Stomach (tissue), 9 donors: ENCODE results near the gene LRTM1. TPM values are rescaled to one million over a fixed set of nuclear protein-coding genes. Genes with fewer than 3 reads are reported as not detected.

ENCODE experiments used
- DNase-seq, 2 donors: peaks; one replicate each; pipeline versions ENCODE4 v3.0.0 to v3.0.0-alpha.2; 2013 to 2019
- H3K27ac ChIP-seq, 5 donors: fragments of 200-600 bp in 4 of 5; sonication (generic) in 4 of 5; one replicate each; pipeline ENCODE4 v1.5.1; 2013 to 2019; ENCODE audit warnings: mild to moderate bottlenecking in 1 of 5, moderate library complexity in 1 of 5
- H3K27me3 ChIP-seq, 3 donors: fragments of 200-600 bp; sonication (generic); one replicate each; pipeline ENCODE4 v1.5.1; 2017 to 2019; ENCODE audit warnings: mixed run types in 1 of 3
- H3K36me3 ChIP-seq, 4 donors: fragments of 200-600 bp; sonication (generic); 1 replicate in 3 of 4; 2 replicates in 1 of 4; pipeline ENCODE4 v1.5.1; 2016 to 2019
- H3K4me1 ChIP-seq, 4 donors: fragments of 200-600 bp; sonication (generic); one replicate each; pipeline ENCODE4 v1.5.1; 2016 to 2019
- H3K4me3 ChIP-seq, 4 donors: fragments of 200-600 bp; sonication (generic) in 3 of 4; one replicate each; pipeline ENCODE4 v1.5.1; 2016 to 2019; ENCODE audit warnings: mild to moderate bottlenecking in 1 of 4
- H3K9me3 ChIP-seq, 4 donors: fragments of 200-600 bp; sonication (generic); one replicate each; pipeline ENCODE4 v1.5.1; 2016 to 2019
- EP300 ChIP-seq: sonication (generic); formaldehyde crosslinking; IDR thresholded peaks from one replicate; pipeline ENCODE4 v1.6.1; 2017; ENCODE audit warnings: antibody characterized with exemption
- POLR2A ChIP-seq, 4 donors: fragments of 450-650 bp; IDR thresholded peaks; one replicate each; pipeline ENCODE4 v1.6.1; 2016; ENCODE audit warnings: antibody characterized with exemption in 4 of 4, control low read depth in 2 of 4, mild to moderate bottlenecking in 1 of 4, moderate library complexity in 1 of 4
- POLR2AphosphoS5 ChIP-seq, 3 donors: sonication (generic); formaldehyde crosslinking; IDR thresholded peaks; one replicate each; pipeline ENCODE4 v1.6.1; 2016; ENCODE audit warnings: antibody characterized with exemption in 3 of 3
- WGBS, 5 donors: extraction: QIAGEN DNeasy Blood & Tissue Kit in 3 of 5; methylation state at CpG; one replicate each; pipeline versions ENCODE4 v1.1.5 to v1.1.7; 2013 to 2018; 5-methylcytosine and 5-hydroxymethylcytosine counted together
- intact Hi-C: fragments of 100-400 bp; cut with DNase I; formaldehyde crosslinking; loops from one replicate; pipeline ENCODE4 v1.15.1; 2023; ENCODE audit warnings: low total_unique reads
- polyA plus RNA-seq, 3 donors: library from polyadenylated mRNA; stranded (reverse); fragments of 200-250 nt; gene quantifications; one replicate each; pipeline ENCODE4 v1.2.3, GENCODE V29; 2013
- total RNA-seq, 5 donors: library from RNA; depleted of rRNA; stranded (reverse); fragments of >200 nt; gene quantifications; one replicate each; pipeline versions ENCODE4 v1.1.0 to v1.2.3, GENCODE V29; 2014 to 2016
- TF ChIP-seq, protein P1 (sequence below), 7 experiments: fragments of 450-650 bp in 4 of 7; fragments of 200-600 bp in 3 of 7; sonication (generic) in 3 of 7; IDR thresholded peaks; one replicate each; pipeline ENCODE4 v1.5.1; 2016 to 2019; ENCODE audit warnings: antibody characterized with exemption in 7 of 7, control low read depth in 2 of 7, mild to moderate bottlenecking in 1 of 7
- donor health status: healthy with polysubstance abuse.
- donor health status: Bipolar disorder and iron deficiency.
- donor health status: healthy.

Gene LRTM1
- total and polyA plus RNA-seq, 8 donors: not detected

DNA sequence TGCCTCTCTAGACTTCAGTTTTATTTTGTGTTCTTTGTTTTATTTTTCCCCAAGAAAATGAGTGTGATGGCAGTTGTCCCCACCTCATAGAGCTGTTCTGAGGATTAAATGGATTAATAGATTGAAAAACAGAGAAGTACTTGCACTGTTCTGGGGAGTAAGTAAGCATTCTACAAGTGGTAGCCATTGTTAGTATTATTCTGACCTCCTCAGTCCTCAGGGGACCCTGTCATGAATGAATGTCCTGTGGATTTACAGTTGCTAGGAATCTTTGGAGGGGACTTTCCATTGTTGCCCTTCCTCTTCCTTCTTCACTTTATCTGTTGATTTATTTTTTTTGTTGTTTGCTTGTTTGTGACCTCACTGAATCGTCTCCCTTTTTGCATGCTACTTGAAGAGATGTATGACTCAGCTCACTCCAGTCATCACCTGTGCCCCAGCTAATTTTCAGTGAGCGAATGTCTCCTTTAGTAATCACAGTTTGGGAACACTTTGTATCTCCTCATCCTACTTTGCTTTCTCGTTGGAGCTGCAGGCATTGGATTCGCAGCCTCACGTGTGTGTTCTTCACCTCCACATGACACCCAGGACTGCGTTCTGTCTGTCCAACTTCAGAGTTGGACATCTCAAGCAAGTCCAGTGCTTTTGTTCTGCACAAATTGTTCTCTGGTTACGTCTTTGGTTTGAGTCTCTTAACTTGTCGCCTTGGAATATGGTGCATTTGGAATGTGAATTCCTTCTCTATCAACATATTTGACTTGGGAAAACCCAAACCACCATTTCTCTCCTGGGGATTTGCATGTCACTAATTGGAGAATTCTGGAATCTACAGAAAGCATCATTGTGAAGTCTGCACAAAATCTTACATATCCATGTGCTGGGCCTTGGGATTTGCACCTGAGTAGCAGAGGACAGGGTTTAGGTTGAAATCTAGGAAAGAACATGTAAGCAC lies 54.5 kb downstream of the LRTM1 start:
- Histone ChIP-seq H3K27ac (no peak overlapping the region), H3K36me3 (no peaks in the 10 kb centered on the region), H3K9me3 (no peaks in the 10 kb centered on the region), H3K4me3 (no peak overlapping the region), H3K27me3 (no peaks in the 10 kb centered on the region), H3K4me1 (peaks cover 0 to 4% (median 0%) of the 10 kb centered on the region in 4 donors)
- WGBS, 5 donors: 80 to 84% (median 81%) methylated on average over 8 of the region's 8 CpGs
- TF ChIP-seq POLR2AphosphoS5 (IDR thresholded peaks at IDR 0.05) (no peak), EP300 (no peak), POLR2A (IDR thresholded peaks at IDR 0.05) (no peak)
- TF ChIP-seq, protein P1, sequence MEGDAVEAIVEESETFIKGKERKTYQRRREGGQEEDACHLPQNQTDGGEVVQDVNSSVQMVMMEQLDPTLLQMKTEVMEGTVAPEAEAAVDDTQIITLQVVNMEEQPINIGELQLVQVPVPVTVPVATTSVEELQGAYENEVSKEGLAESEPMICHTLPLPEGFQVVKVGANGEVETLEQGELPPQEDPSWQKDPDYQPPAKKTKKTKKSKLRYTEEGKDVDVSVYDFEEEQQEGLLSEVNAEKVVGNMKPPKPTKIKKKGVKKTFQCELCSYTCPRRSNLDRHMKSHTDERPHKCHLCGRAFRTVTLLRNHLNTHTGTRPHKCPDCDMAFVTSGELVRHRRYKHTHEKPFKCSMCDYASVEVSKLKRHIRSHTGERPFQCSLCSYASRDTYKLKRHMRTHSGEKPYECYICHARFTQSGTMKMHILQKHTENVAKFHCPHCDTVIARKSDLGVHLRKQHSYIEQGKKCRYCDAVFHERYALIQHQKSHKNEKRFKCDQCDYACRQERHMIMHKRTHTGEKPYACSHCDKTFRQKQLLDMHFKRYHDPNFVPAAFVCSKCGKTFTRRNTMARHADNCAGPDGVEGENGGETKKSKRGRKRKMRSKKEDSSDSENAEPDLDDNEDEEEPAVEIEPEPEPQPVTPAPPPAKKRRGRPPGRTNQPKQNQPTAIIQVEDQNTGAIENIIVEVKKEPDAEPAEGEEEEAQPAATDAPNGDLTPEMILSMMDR (IDR thresholded peaks at IDR 0.05): no peak
- intact Hi-C loops: no loop called here
- DNase-seq: no peak

DNA sequence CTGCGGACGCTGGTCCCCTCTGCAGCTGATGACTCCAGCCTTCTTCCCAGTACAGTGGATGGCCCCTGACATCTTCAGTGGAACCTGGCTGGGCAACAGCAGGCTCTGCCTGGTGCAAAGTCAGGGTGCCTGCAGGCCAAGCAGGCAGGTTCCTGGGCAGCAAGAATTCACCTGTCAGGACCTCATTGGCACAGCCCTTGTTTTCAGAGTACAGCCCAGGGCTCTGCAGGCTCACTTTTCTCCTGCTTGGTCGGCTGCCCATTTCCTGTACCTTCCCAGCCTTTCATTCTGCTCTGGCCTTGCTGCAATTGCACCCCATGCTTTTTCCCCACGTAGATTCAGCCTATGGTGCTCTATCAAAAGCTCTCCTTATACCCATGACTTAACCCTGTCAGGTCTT lies 56.0 kb downstream of the LRTM1 start:
- Histone ChIP-seq H3K4me1 (peaks cover 0 to 4% (median 0%) of the 10 kb centered on the region in 4 donors), H3K4me3 (no peak overlapping the region), H3K9me3 (no peaks in the 10 kb centered on the region), H3K27ac (no peak overlapping the region), H3K27me3 (no peaks in the 10 kb centered on the region), H3K36me3 (no peaks in the 10 kb centered on the region)
- intact Hi-C loops: no loop called here
- DNase-seq: no peak
- 59 to 70% (median 69%) methylated on average over 4 of the region's 4 CpGs for WGBS, 5 donors
- TF ChIP-seq POLR2A (IDR thresholded peaks at IDR 0.05): no peak
- TF ChIP-seq, protein P1 (IDR thresholded peaks at IDR 0.05): no peak
- no peak for TF ChIP-seq POLR2AphosphoS5 (IDR thresholded peaks at IDR 0.05)
- TF ChIP-seq EP300: no peak

DNA sequence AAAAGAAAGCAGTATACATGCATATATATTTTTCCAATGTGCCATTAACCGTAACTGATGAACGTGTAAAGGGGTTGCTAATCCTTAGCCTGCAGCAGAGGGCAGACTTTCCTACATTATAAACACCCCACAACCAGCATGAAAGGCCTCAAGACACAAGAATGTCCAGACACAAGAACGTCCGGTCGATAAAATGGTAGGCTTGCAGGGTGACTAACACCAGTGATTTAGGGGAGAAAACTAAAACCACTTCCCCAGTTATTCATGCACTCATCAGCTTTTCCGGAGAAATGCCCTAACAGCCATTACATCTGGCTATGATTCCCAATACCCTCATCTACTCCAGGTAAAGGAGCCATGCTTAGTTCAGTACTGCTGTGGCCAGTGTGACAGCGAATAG lies 57.4 kb downstream of the LRTM1 start:
- TF ChIP-seq EP300 (no peak), POLR2AphosphoS5 (IDR thresholded peaks at IDR 0.05) (peak in 1 of 3 donors; percentile 7)
- TF ChIP-seq, protein P1 (IDR thresholded peaks at IDR 0.05): peak in 1 of 7 experiments; percentile 23
- Histone ChIP-seq H3K36me3 (no peaks in the 10 kb centered on the region), H3K4me1 (peaks cover 0 to 4% (median 0%) of the 10 kb centered on the region in 4 donors), H3K4me3 (no peak overlapping the region), H3K9me3 (no peaks in the 10 kb centered on the region), H3K27me3 (no peaks in the 10 kb centered on the region), H3K27ac (no peak overlapping the region)
- peak in 1 of 2 donors; percentile 78 for DNase-seq
- intact Hi-C loops: no loop called here
- 48 to 49% (median 48%) methylated on average over 7 of the region's 7 CpGs for WGBS, 5 donors
